Measurements from ENCODE around the gene PAX5. TPM values are rescaled to one million over a fixed set of nuclear protein-coding genes. Genes with fewer than 3 reads are reported as not detected.

Gene PAX5
- total RNA-seq, 1 donor from 2014 or later: 0.16 TPM

- Mint-ChIP-seq H3K4me1 (no peaks in the 10 kb centered on the region), H3K36me3 (ENCODE audit: low read depth) (no peaks in the 10 kb centered on the region), H3K9me3 (no peaks in the 10 kb centered on the region), H3K27ac (no peak overlapping the region), H3K27me3 (peaks cover 11% of the 10 kb centered on the region), H3K4me3 (no peak overlapping the region)
- DNase-seq: no peak
- intact Hi-C loops (cut with micrococcal nuclease): no loop called here
Observed at GRCh38 chr9:36895744-36896260, 138.3 kb downstream of the PAX5 start.

GRCh38 chr9:36894695-36895310 is 139.3 kb downstream of the PAX5 start:
- H3K36me3 Mint-ChIP-seq (ENCODE audit: low read depth): no peaks in the 10 kb centered on the region
- H3K27me3 Mint-ChIP-seq: peaks cover 17% of the 10 kb centered on the region
- H3K4me3 Mint-ChIP-seq: no peak overlapping the region
- H3K27ac Mint-ChIP-seq: no peak overlapping the region
- DNase-seq: no peak
- no peaks in the 10 kb centered on the region for H3K4me1 Mint-ChIP-seq
- intact Hi-C loops (cut with micrococcal nuclease): no loop called here
- H3K9me3 Mint-ChIP-seq: no peaks in the 10 kb centered on the region

- Mint-ChIP-seq H3K27ac (no peak overlapping the region), H3K36me3 (ENCODE audit: low read depth) (no peaks in the 10 kb centered on the region), H3K4me1 (no peaks in the 10 kb centered on the region), H3K9me3 (no peaks in the 10 kb centered on the region), H3K4me3 (no peak overlapping the region), H3K27me3 (peaks cover 17% of the 10 kb centered on the region)
- no peak for DNase-seq
- intact Hi-C loops (cut with micrococcal nuclease): no loop called here
Observed at GRCh38 chr9:36893911-36894310, 140.2 kb downstream of the PAX5 start.

GRCh38 chr9:36893184-36893583 is 140.9 kb downstream of the PAX5 start:
- H3K9me3 Mint-ChIP-seq: no peaks in the 10 kb centered on the region
- peaks cover 19% of the 10 kb centered on the region for H3K27me3 Mint-ChIP-seq
- H3K27ac Mint-ChIP-seq: no peak overlapping the region
- intact Hi-C loops (cut with micrococcal nuclease): no loop called here
- DNase-seq: no peak
- H3K4me3 Mint-ChIP-seq: no peak overlapping the region
- no peaks in the 10 kb centered on the region for H3K4me1 Mint-ChIP-seq
- H3K36me3 Mint-ChIP-seq (ENCODE audit: low read depth): no peaks in the 10 kb centered on the region

- H3K4me1 Mint-ChIP-seq: no peaks in the 10 kb centered on the region
- H3K4me3 Mint-ChIP-seq: no peak overlapping the region
- no peak overlapping the region for H3K27ac Mint-ChIP-seq
- peaks cover 17% of the 10 kb centered on the region for H3K27me3 Mint-ChIP-seq
- H3K36me3 Mint-ChIP-seq (ENCODE audit: low read depth): no peaks in the 10 kb centered on the region
- no peaks in the 10 kb centered on the region for H3K9me3 Mint-ChIP-seq
- no peak for DNase-seq
- intact Hi-C loops (cut with micrococcal nuclease): no loop called here
Observed at GRCh38 chr9:36892279-36892678, 141.8 kb downstream of the PAX5 start.

- H3K36me3 Mint-ChIP-seq (ENCODE audit: low read depth): no peaks in the 10 kb centered on the region
- no peak overlapping the region for H3K27ac Mint-ChIP-seq
- no peaks in the 10 kb centered on the region for H3K9me3 Mint-ChIP-seq
- intact Hi-C loops (cut with micrococcal nuclease): no loop called here
- peaks cover 16% of the 10 kb centered on the region for H3K27me3 Mint-ChIP-seq
- DNase-seq: no peak
- no peaks in the 10 kb centered on the region for H3K4me1 Mint-ChIP-seq
- H3K4me3 Mint-ChIP-seq: no peak overlapping the region
Observed at GRCh38 chr9:36891341-36891811, 142.7 kb downstream of the PAX5 start.

GRCh38 chr9:36889844-36890243 is 144.2 kb downstream of the PAX5 start:
- intact Hi-C loops (cut with micrococcal nuclease): no loop called here
- Mint-ChIP-seq H3K27ac (no peak overlapping the region), H3K27me3 (peaks cover 18% of the 10 kb centered on the region), H3K9me3 (no peaks in the 10 kb centered on the region), H3K36me3 (ENCODE audit: low read depth) (no peaks in the 10 kb centered on the region), H3K4me1 (no peaks in the 10 kb centered on the region), H3K4me3 (no peak overlapping the region)
- no peak for DNase-seq

- Mint-ChIP-seq H3K4me3 (no peak overlapping the region), H3K4me1 (no peaks in the 10 kb centered on the region), H3K27me3 (peaks cover 20% of the 10 kb centered on the region), H3K36me3 (ENCODE audit: low read depth) (no peaks in the 10 kb centered on the region), H3K9me3 (no peaks in the 10 kb centered on the region), H3K27ac (no peak overlapping the region)
- no peak for DNase-seq
- intact Hi-C loops (cut with micrococcal nuclease): no loop called here
Observed at GRCh38 chr9:36888551-36888950, 145.5 kb downstream of the PAX5 start.

GRCh38 chr9:36884721-36885120 is 149.3 kb downstream of the PAX5 start:
- no peak for DNase-seq
- no peak overlapping the region for H3K27ac Mint-ChIP-seq
- H3K9me3 Mint-ChIP-seq: no peaks in the 10 kb centered on the region
- no peak overlapping the region for H3K4me3 Mint-ChIP-seq
- intact Hi-C loops (cut with micrococcal nuclease): no loop called here
- peaks cover 7% of the 10 kb centered on the region for H3K27me3 Mint-ChIP-seq
- H3K4me1 Mint-ChIP-seq: no peaks in the 10 kb centered on the region
- no peaks in the 10 kb centered on the region for H3K36me3 Mint-ChIP-seq (ENCODE audit: low read depth)

GRCh38 chr9:36882594-36882993 is 151.5 kb downstream of the PAX5 start:
- no peak for DNase-seq
- H3K27me3 Mint-ChIP-seq: peaks cover 5% of the 10 kb centered on the region
- H3K4me1 Mint-ChIP-seq: no peaks in the 10 kb centered on the region
- no peaks in the 10 kb centered on the region for H3K36me3 Mint-ChIP-seq (ENCODE audit: low read depth)
- no peak overlapping the region for H3K4me3 Mint-ChIP-seq
- intact Hi-C loops (cut with micrococcal nuclease): no loop called here
- no peak overlapping the region for H3K27ac Mint-ChIP-seq
- no peaks in the 10 kb centered on the region for H3K9me3 Mint-ChIP-seq

GRCh38 chr9:36881743-36882441 is 152.2 kb downstream of the PAX5 start:
- intact Hi-C loops (cut with micrococcal nuclease): no loop called here
- Mint-ChIP-seq H3K4me1 (no peaks in the 10 kb centered on the region), H3K27me3 (peaks cover 5% of the 10 kb centered on the region), H3K4me3 (no peak overlapping the region), H3K27ac (no peak overlapping the region), H3K36me3 (ENCODE audit: low read depth) (no peaks in the 10 kb centered on the region), H3K9me3 (no peaks in the 10 kb centered on the region)
- DNase-seq: no peak

GRCh38 chr9:36881316-36881715 is 152.8 kb downstream of the PAX5 start:
- no peak overlapping the region for H3K4me3 Mint-ChIP-seq
- intact Hi-C loops (cut with micrococcal nuclease): no loop called here
- peaks cover 4% of the 10 kb centered on the region for H3K27me3 Mint-ChIP-seq
- H3K36me3 Mint-ChIP-seq (ENCODE audit: low read depth): no peaks in the 10 kb centered on the region
- no peaks in the 10 kb centered on the region for H3K9me3 Mint-ChIP-seq
- H3K4me1 Mint-ChIP-seq: no peaks in the 10 kb centered on the region
- no peak for DNase-seq
- H3K27ac Mint-ChIP-seq: no peak overlapping the region

- Mint-ChIP-seq H3K4me3 (no peak overlapping the region), H3K36me3 (ENCODE audit: low read depth) (no peaks in the 10 kb centered on the region), H3K27ac (no peak overlapping the region), H3K4me1 (no peaks in the 10 kb centered on the region), H3K27me3 (peaks cover 2% of the 10 kb centered on the region), H3K9me3 (no peaks in the 10 kb centered on the region)
- intact Hi-C loops (cut with micrococcal nuclease): no loop called here
- DNase-seq: no peak
Observed at GRCh38 chr9:36880075-36880474, 154.0 kb downstream of the PAX5 start.

All from activated CD4-positive, alpha-beta T cell treated with anti-CD3 and anti-CD28 coated beads, Interleukin-2, amount 10 ng/mL, durations not matched to agents 24 days and 14 days (primary cell).